ENCODE results near the gene SLC7A10.
"Not testable (repeated sequence)": the region's sequence is repeated elsewhere in the genome, so short reads cannot be mapped to it uniquely, and the experiment has no call there.

Gene SLC7A10

DNA sequence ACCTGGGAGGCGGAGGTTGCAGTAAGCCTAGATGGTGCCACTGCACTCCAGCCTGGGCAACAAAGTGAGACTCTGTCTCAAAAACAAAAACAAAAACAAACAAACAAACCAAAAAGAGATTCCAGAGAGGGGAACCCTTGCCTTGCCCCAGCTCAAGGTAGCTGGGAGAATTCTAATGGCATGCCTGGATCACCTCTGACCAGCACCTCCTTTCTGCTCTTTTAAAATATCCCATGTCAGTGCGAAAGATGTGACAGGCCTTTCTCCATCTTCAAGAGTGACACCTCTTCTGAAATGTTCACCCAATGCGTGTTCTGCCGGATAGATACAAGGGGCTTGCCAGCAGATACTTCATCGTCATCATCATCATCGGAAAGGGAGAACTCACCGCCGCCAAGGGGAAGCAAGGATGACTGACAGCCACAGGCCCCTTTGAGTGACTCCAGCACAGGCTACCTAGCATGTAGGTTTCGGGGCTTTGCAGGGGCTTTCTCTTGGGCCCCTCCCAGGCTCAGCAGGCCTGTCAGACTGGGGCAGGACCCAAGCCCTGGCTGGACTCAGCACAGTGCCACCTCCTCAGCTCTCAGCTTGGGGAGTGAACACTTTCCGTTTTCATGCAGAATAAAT is 50.4 kb downstream of the SLC7A10 start:
- DNase-seq, result no peak

DNA sequence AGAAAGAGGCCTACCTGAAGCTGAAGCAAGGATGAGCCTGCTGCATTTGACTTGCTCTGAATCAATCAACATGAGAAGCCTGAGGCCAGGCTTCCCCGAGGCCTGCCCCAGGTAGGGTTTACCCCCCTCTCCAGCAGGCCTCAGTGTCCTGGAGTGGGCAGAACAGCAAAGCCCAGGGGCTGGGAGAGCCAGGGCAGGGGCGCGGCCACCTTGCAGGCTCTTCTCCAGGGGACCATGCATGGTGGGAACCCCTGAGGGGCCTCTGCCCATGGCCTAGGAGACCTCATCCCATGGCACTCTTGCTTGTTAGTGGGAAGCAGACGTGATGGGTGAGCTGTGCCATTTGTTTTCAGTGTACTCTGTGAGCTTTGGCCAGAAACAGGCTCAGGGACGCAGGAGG is 51.5 kb downstream of the SLC7A10 start:
- DNase-seq, result no peak

DNA sequence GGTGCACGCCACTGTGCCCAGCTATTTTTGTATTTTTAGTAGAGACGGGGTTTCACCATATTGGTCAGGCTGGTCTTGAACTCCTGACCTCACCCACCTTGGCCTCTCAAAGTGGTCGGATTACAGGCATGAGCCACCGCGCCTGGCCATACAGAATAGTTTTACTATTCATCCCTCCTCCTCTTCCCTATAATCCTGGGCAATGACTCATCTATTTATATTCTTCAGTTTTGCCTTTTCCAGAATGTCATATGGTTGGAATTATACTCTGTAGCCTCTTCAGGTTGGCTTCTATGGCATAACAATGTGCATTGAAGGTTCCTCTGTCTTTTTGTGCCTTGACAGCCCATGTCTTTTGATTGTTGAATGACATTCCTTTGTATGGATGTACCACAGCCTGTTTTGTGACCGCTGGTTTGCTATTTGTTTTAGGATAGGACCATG is 53.7 kb downstream of the SLC7A10 start:
- no peak for DNase-seq

DNA sequence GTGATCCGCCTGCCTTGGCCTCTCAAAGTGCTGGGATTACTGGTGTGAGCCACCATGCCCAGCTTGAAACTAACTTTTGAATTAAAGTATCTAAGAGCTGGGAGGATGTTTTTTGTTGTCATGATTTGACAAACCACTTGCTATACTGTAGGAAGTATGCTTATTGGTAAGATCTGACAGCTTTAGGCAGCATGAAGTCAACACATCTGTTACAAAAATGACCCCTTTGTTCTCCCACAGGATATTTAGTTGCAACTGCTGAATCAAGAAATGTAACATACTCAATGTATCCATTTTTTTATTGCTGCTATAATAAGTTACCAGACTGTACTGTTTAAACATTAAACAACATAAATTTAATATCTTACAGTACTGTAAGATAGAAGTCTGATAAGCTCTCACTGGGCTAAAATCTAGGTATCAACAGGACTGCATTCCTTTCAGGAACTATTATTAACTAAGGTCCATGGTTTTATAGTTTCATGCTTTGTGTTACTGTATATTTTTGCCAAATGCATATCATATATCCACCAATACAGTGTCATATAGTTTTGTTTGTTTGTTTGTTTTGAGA is 54.3 kb downstream of the SLC7A10 start:
- no peak for DNase-seq

DNA sequence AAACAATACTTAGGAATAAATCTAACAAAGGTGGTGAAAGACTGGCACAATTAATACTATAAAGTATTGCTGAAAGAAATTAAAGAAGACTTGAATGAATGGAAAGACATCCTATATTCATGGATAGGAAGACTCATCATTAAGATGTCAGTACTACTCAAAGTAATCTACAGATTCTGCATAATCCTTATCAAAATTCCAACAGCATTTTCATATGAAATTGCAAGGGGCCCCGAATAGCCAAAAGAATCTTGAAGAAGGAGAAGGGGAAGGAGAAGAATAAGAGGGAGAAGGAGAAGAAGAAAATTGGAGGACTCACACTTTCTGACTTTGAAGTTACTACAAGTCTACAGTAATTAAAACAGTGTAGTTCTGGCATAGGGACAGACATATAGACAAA is 57.1 kb downstream of the SLC7A10 start:
- DNase-seq, result no peak

DNA sequence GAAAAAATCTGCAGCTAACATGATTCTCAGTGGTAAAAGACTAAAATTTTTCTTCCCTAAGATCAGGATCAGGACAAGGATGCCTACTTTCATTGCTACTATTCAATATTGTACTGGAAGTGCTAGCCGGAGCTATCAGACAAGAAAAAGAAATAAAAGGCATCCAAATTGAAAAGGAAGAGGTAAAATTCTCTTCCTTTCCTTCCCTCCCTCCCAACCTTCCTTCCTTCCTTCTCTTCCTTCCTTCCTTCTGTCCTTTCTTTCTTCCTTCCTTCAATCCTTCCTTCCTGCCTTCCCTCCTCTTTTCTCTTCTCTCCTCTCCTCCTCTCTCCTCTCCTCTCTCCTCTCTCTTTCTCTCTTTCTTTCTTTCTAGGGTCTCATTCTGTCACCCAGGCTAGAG is 58.2 kb downstream of the SLC7A10 start:
- DNase-seq, result no peak

DNA sequence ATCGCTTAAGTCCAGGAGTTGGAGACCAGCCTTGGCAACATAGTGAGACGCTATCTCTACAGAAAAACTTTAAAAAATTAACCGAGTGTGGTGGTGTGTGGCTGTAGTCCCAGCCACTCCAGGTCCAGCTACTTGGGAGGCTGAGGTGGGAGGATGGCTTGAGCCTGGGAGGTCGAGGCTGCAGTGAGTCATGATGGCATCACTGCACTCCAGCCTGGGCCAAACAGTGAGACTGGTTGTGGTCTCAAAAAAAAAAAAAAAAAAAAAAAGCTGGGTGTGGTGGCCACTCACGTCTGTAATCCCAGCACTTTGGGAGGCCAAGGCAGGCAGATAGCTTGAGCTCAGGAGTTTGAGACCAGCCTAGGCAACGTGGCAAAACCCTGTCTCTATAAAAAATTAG is 59.6 kb downstream of the SLC7A10 start:
- DNase-seq, result not testable (repeated sequence)

DNA sequence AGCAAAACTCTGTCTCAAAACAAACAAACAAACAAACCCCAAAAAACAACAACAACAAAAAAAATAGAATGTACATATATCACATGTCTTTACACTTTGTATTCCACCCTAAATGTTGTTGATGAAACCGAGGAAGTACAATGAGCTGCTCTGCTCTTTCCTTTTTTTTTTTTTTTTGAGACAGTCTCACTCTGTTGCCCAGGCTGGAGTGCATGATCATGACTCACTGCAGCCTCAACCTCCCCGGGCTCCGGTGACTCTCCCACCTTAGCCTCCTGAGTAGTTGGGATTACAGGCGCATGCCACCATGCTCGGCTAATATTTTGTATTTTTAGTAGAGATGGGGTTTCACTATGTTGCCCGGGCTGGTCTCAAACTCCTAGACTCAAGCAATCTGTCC is 62.2 kb downstream of the SLC7A10 start:
- no peak for DNase-seq

DNA sequence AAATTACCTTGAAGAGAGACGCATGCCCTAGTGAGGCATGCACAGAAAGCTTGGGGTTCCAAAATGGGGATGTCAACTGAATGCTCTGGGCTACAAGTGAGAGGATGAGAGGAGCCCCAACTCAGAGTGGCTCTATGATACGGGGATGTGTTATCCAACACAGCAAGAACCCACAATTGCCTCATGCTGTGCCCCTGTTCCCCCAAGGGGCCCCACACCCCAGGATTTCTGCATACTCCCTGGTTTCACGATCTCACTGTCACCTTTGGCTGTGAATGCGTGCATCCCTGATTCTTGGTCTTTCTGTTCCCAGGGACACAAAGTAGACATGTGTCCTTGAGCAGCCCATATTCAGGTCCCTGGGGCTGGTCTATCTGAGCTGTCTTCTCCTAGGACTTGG is 64.4 kb downstream of the SLC7A10 start:
- DNase-seq, result peak; percentile 28

DNA sequence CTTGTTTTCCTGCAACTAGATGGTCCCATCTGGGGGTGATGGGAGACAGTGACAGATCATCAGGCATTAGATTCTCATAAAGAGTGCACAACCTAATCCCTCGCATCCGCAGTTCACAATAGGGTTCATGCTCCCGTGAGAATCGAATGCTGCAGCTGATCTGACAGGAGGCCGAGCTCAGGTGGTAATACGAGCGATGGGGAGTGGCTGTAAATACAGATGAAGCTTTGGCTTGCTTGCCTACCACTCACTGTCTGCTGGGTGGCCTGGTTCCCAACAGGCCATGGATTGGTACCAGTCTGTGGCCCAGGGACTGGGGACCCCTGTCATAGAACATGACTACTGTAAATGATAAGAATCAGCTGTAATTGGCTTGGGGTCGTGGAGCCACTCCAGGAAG is 65.8 kb downstream of the SLC7A10 start:
- DNase-seq, result no peak

DNA sequence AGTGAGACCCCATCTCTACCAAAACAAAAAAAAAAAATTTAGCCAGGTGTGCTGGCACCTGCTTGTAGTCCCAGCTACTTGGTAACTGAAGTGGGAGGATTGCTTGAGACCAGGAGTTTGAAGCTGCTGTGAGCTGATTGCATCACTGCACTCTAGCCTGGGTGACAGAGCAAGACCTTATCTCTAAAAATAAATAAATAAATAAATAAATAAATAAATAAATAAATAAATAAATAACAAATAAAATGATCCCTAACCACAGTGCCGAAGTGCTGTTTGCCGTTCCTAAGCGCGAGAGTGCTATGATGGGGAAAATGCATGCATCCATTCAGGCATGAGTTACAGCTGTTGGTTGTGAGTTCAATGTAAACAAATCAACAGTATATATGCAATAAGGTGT is 66.5 kb downstream of the SLC7A10 start:
- no peak for DNase-seq

All from hematopoietic multipotent progenitor cell treated with erythropoietin and hydrocortisone succinate and interleukin-3 and kit ligand, for 6 days (in vitro differentiated cells).